Measurements from ENCODE around the gene NEK5.

NEK5 gene

DNA sequence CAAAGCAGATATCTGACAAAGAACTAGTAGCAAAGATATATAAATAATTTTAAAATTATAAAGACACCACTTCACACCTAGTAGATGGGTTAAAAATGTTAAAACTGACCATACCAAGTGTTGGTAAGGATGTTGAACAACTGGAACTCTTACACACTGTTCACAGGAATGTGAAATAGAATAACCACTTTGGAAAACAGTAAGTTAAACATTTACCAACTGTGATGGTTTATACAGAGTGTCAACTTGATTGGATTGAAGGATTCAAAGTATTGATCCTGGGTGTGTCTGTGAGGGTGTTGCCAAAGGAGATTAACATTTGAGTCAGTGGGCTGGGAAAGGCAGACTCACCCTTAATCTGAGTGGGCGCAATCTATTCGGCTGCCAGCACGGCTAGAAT, 85.2 kb downstream of the NEK5 start (continued):
- TF ChIP-seq, protein P1, sequence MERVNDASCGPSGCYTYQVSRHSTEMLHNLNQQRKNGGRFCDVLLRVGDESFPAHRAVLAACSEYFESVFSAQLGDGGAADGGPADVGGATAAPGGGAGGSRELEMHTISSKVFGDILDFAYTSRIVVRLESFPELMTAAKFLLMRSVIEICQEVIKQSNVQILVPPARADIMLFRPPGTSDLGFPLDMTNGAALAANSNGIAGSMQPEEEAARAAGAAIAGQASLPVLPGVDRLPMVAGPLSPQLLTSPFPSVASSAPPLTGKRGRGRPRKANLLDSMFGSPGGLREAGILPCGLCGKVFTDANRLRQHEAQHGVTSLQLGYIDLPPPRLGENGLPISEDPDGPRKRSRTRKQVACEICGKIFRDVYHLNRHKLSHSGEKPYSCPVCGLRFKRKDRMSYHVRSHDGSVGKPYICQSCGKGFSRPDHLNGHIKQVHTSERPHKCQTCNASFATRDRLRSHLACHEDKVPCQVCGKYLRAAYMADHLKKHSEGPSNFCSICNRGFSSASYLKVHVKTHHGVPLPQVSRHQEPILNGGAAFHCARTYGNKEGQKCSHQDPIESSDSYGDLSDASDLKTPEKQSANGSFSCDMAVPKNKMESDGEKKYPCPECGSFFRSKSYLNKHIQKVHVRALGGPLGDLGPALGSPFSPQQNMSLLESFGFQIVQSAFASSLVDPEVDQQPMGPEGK (tag by site-specific recombination; IDR thresholded peaks at IDR 0.05), result no peak
- TF ChIP-seq SCRT1 (tag by site-specific recombination; IDR thresholded peaks at IDR 0.05; ENCODE audit: borderline replicate concordance) (no peak), ZNF776 (tag by site-specific recombination; IDR thresholded peaks at IDR 0.05; ENCODE audit: borderline replicate concordance) (no peak), EGR2 (tag by site-specific recombination; IDR thresholded peaks at IDR 0.05; ENCODE audit: low read depth) (no peak), HOXA7 (CRISPR knock-in tag; IDR thresholded peaks at IDR 0.05; ENCODE audit: borderline replicate concordance) (no peak)
- TF ChIP-seq, protein P2, sequence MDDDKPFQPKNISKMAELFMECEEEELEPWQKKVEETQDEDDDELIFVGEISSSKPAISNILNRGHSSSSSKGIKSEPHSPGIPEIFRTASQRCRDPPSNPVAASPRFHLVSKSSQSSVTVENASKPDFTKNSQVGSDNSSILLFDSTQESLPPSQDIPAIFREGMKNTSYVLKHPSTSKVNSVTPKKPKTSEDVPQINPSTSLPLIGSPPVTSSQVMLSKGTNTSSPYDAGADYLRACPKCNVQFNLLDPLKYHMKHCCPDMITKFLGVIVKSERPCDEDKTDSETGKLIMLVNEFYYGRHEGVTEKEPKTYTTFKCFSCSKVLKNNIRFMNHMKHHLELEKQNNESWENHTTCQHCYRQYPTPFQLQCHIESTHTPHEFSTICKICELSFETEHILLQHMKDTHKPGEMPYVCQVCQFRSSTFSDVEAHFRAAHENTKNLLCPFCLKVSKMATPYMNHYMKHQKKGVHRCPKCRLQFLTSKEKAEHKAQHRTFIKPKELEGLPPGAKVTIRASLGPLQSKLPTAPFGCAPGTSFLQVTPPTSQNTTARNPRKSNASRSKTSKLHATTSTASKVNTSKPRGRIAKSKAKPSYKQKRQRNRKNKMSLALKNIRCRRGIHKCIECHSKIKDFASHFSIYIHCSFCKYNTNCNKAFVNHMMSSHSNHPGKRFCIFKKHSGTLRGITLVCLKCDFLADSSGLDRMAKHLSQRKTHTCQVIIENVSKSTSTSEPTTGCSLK (tag by site-specific recombination; IDR thresholded peaks at IDR 0.05), result no peak

DNA sequence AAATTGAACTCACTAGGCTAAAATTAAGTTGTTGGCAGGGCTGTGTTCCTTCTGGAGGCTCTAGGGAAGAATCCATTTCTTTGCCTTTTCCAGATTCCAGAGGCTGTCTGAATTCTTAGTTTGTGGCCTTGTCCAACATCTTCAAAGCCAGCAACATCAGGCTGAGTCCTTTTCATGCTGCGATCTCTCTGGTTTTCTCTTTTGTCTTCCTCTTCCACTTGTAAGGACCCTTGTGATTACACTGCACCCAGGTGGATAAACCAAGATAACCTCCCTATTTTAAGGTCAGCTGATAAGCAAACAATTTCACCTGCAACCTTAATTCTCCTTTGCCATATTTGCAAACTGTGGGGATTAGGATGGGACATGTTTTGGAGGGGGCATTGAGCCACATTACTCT, 92.8 kb downstream of the NEK5 start:
- Histone ChIP-seq H3K4me3 (ENCODE audit: low read depth, low read length) (no peak overlapping the region), H3K4me1 (ENCODE audit: control insufficient read depth, insufficient read depth, low read length) (no peaks in the 10 kb centered on the region), H3K9me3 (ENCODE audit: control insufficient read depth, insufficient read depth, low read depth, low read length) (no peaks in the 10 kb centered on the region), H3K27ac (ENCODE audit: extremely low read depth, low read depth, low read length) (no peak overlapping the region), H3K36me3 (ENCODE audit: control insufficient read depth in 2 of 2, insufficient read depth in 1 of 2, low read length in 2 of 2) (no peaks in the 10 kb centered on the region)
- TF ChIP-seq SALL2 (tag by site-specific recombination; IDR thresholded peaks at IDR 0.05; ENCODE audit: borderline replicate concordance), result no peak
- TF ChIP-seq ZNF354C (tag by site-specific recombination; IDR thresholded peaks at IDR 0.05; ENCODE audit: borderline replicate concordance, low read depth), result no peak
- TF ChIP-seq SP7 (tag by site-specific recombination; IDR thresholded peaks at IDR 0.05), result no peak
- TF ChIP-seq ZNF843 (tag by site-specific recombination; IDR thresholded peaks at IDR 0.05), result no peak
- no peak for TF ChIP-seq GLI4 (tag by site-specific recombination; IDR thresholded peaks at IDR 0.05)
- no peak for TF ChIP-seq ZBTB8A (tag by site-specific recombination; IDR thresholded peaks at IDR 0.05)
- TF ChIP-seq, protein P3, sequence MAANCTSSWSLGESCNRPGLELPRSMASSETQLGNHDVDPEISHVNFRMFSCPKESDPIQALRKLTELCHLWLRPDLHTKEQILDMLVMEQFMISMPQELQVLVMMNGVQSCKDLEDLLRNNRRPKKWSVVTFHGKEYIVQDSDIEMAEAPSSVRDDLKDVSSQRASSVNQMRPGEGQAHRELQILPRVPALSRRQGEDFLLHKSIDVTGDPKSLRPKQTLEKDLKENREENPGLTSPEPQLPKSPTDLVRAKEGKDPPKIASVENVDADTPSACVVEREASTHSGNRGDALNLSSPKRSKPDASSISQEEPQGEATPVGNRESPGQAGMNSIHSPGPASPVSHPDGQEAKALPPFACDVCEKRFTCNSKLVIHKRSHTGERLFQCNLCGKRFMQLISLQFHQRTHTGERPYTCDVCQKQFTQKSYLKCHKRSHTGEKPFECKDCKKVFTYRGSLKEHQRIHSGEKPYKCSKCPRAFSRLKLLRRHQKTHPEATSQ (tag by site-specific recombination; IDR thresholded peaks at IDR 0.05), result no peak
- no peak for TF ChIP-seq ZNF514 (tag by site-specific recombination; IDR thresholded peaks at IDR 0.05)
- no peak for TF ChIP-seq ZNF433 (tag by site-specific recombination; IDR thresholded peaks at IDR 0.05; ENCODE audit: low read depth)
- no peak for TF ChIP-seq GFI1B (tag by site-specific recombination; IDR thresholded peaks at IDR 0.05)
- TF ChIP-seq ZNF571 (tag by site-specific recombination; IDR thresholded peaks at IDR 0.05), result no peak
- TF ChIP-seq, protein P4, sequence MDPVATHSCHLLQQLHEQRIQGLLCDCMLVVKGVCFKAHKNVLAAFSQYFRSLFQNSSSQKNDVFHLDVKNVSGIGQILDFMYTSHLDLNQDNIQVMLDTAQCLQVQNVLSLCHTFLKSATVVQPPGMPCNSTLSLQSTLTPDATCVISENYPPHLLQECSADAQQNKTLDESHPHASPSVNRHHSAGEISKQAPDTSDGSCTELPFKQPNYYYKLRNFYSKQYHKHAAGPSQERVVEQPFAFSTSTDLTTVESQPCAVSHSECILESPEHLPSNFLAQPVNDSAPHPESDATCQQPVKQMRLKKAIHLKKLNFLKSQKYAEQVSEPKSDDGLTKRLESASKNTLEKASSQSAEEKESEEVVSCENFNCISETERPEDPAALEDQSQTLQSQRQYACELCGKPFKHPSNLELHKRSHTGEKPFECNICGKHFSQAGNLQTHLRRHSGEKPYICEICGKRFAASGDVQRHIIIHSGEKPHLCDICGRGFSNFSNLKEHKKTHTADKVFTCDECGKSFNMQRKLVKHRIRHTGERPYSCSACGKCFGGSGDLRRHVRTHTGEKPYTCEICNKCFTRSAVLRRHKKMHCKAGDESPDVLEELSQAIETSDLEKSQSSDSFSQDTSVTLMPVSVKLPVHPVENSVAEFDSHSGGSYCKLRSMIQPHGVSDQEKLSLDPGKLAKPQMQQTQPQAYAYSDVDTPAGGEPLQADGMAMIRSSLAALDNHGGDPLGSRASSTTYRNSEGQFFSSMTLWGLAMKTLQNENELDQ (tag by site-specific recombination; IDR thresholded peaks at IDR 0.05; ENCODE audit: low read depth), result no peak
- TF ChIP-seq ZNF37A (tag by site-specific recombination; IDR thresholded peaks at IDR 0.05), result no peak
- TF ChIP-seq, protein P5, sequence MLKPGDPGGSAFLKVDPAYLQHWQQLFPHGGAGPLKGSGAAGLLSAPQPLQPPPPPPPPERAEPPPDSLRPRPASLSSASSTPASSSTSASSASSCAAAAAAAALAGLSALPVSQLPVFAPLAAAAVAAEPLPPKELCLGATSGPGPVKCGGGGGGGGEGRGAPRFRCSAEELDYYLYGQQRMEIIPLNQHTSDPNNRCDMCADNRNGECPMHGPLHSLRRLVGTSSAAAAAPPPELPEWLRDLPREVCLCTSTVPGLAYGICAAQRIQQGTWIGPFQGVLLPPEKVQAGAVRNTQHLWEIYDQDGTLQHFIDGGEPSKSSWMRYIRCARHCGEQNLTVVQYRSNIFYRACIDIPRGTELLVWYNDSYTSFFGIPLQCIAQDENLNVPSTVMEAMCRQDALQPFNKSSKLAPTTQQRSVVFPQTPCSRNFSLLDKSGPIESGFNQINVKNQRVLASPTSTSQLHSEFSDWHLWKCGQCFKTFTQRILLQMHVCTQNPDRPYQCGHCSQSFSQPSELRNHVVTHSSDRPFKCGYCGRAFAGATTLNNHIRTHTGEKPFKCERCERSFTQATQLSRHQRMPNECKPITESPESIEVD (tag by site-specific recombination; IDR thresholded peaks at IDR 0.05), result no peak
- no peak for TF ChIP-seq ZNF707 (tag by site-specific recombination; IDR thresholded peaks at IDR 0.05)
- no peak for TF ChIP-seq ZNF555 (tag by site-specific recombination; conservative IDR thresholded peaks at IDR 0.05)
- TF ChIP-seq ZSCAN16 (tag by site-specific recombination; IDR thresholded peaks at IDR 0.05), result no peak
- no peak for TF ChIP-seq ZNF626 (tag by site-specific recombination; IDR thresholded peaks at IDR 0.05)
- no peak for TF ChIP-seq ZIC2 (tag by site-specific recombination; IDR thresholded peaks at IDR 0.05)
- ChIA-PET POLR2A (no interaction called here), CTCF (no interaction called here)
